Esophagus (tissue), 2 donors: ENCODE results near the gene SYTL5. TPM values are rescaled to one million over a fixed set of nuclear protein-coding genes. Genes with fewer than 3 reads are reported as not detected.
A peak's percentile ranks its signal among the peaks of the same experiment; 100 is the strongest.
"Not testable (repeated sequence)": the region's sequence is repeated elsewhere in the genome, so short reads cannot be mapped to it uniquely, and the experiment has no call there.

Source experiments
- H3K27ac ChIP-seq, 2 donors: one replicate each; pipeline ENCODE4 v1.5.1; 2013; ENCODE audit warnings: low read depth in 2 of 2, mild to moderate bottlenecking in 2 of 2, inconsistent platforms in 1 of 2, low read length in 1 of 2, moderate library complexity in 1 of 2
- H3K27me3 ChIP-seq, 2 donors: one replicate each; pipeline ENCODE4 v1.6.1; 2013; ENCODE audit warnings: low read length in 2 of 2, control low read depth in 1 of 2, mild to moderate bottlenecking in 1 of 2; ENCODE audit not compliant: insufficient read depth in 2 of 2, control insufficient read depth in 1 of 2
- H3K36me3 ChIP-seq, 2 donors: one replicate each; pipeline ENCODE4 v1.6.1; 2013; ENCODE audit warnings: low read length in 1 of 2; ENCODE audit not compliant: control insufficient read depth in 2 of 2, insufficient read depth in 2 of 2
- H3K4me1 ChIP-seq, 2 donors: one replicate each; pipeline ENCODE4 v1.6.1; 2013; ENCODE audit warnings: low read length in 1 of 2; ENCODE audit not compliant: control insufficient read depth in 2 of 2, insufficient read depth in 2 of 2
- H3K4me3 ChIP-seq, 2 donors: one replicate each; pipeline ENCODE4 v1.5.1; 2013; ENCODE audit warnings: low read length in 2 of 2, mild to moderate bottlenecking in 2 of 2, low read depth in 1 of 2, moderate library complexity in 1 of 2
- H3K9me3 ChIP-seq, 2 donors: one replicate each; pipeline ENCODE4 v1.6.1; 2013; ENCODE audit warnings: mild to moderate bottlenecking in 2 of 2, low read depth in 1 of 2, low read length in 1 of 2, moderate library complexity in 1 of 2; ENCODE audit not compliant: control insufficient read depth in 2 of 2, insufficient read depth in 1 of 2
- WGBS, 2 donors: extraction: QIAGEN DNeasy Blood & Tissue Kit; methylation state at CpG; one replicate each; pipeline ENCODE4 v1.1.7; 2013; 5-methylcytosine and 5-hydroxymethylcytosine counted together
- polyA plus RNA-seq, 2 donors: library from polyadenylated mRNA; stranded (reverse); fragments of 200-250 nt; gene quantifications; one replicate each; pipeline ENCODE4 v1.2.3, GENCODE V29; 2013
- donor health status: healthy with polysubstance abuse.
- donor health status: Bipolar disorder and iron deficiency.

The SYTL5 gene
- polyA plus RNA-seq, 2 donors, result 3.0 TPM

- H3K27me3 ChIP-seq, H3K9me3 ChIP-seq, H3K36me3 ChIP-seq, H3K27ac ChIP-seq, H3K4me1 ChIP-seq, H3K4me3 ChIP-seq: not testable (repeated sequence)
- WGBS, 2 donors, result 76 to 81% methylated on average over 6 of the region's 6 CpGs
Observed at GRCh38 chrX:37991303-37991702, 15.1 kb upstream of the SYTL5 start.

- 95 to 97% methylated on average over 3 of the region's 3 CpGs for WGBS, 2 donors
- H3K36me3 ChIP-seq, result no peaks in the 10 kb centered on the region
- H3K9me3 ChIP-seq, result no peaks in the 10 kb centered on the region
- no peak overlapping the region for H3K27ac ChIP-seq
- peaks cover 0 to 12% of the 10 kb centered on the region in 2 donors for H3K4me1 ChIP-seq
- H3K4me3 ChIP-seq, result no peak overlapping the region
- H3K27me3 ChIP-seq, result no peaks in the 10 kb centered on the region
Observed at GRCh38 chrX:37993176-37993575, 13.2 kb upstream of the SYTL5 start.

DNA sequence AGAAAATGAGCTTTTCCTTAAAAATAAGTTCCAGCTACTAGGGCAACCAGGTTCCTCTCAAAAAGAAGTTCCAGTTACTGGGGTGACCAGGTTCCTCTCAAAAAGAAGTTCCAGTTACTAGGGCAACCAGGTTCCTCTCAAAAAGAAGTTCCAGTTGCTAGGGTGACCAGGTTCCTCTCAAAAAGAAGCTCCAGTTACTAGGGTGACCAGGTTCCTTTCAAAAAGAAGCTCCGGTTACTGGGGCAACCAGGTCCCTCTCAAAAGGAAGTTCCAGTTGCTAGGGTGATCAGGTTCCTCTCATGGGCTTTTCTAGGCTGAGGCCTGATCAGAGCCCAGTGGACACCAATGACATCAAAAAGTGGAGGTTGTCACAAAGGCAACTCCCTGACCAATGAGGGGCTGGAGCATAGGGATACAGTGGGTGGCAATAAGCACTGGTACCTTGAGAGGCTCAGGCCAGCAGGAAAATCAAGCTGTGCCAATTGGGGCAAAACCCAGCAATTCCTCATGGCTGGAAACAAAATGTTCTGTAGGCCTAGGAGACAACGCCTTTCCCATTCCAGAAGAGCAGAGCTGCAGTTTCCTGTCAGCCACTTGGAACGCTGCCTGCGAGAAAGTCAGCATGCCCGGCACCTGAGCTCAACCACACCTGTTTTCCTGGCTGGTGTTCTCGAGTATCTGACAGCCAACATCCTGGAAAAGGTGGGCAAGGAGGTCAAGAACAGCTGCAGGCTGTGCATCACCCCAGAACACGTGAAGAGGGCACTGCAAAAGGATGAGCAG, 12.3 kb upstream of the SYTL5 start:
- Histone ChIP-seq H3K27ac (peak overlapping the region; percentile 52 to 61), H3K36me3 (no peaks in the 10 kb centered on the region), H3K4me3 (no peak overlapping the region), H3K9me3 (no peaks in the 10 kb centered on the region), H3K27me3 (no peaks in the 10 kb centered on the region), H3K4me1 (peaks cover 0 to 12% of the 10 kb centered on the region in 2 donors)
- WGBS, 2 donors, result 46 to 55% methylated on average over 7 of the region's 7 CpGs

DNA sequence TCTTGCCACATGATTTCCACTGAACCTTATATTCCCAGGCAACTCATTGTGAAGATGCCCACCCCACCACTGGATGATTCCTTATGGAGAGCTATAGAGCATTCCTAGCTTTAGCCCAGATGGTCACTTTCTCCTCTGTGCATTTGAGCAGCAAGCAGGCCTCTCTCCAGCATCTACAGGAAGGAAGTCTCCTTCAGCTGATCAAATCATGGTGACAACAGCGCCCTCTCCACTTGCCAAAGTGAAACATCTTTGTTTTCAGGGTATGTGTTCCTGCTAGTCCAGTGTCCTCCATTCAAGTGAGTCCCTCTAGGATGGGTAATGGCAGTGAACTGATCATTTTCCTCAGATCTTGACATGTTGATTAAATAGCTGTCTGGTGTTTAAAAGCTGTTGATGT, 10.9 kb upstream of the SYTL5 start:
- Histone ChIP-seq H3K36me3 (no peaks in the 10 kb centered on the region), H3K27me3 (no peaks in the 10 kb centered on the region), H3K9me3 (no peaks in the 10 kb centered on the region), H3K4me3 (no peak overlapping the region), H3K4me1 (peaks cover 0 to 12% of the 10 kb centered on the region in 2 donors), H3K27ac (no peak overlapping the region)
- 62 to 84% methylated on average over 1 of the region's 1 CpG for WGBS, 2 donors

- Histone ChIP-seq H3K4me3 (no peak overlapping the region), H3K27me3 (no peaks in the 10 kb centered on the region), H3K36me3 (no peaks in the 10 kb centered on the region), H3K4me1 (peaks cover 0 to 12% of the 10 kb centered on the region in 2 donors), H3K27ac (no peak overlapping the region), H3K9me3 (no peaks in the 10 kb centered on the region)
- 87 to 92% methylated on average over 8 of the region's 8 CpGs for WGBS, 2 donors
Observed at GRCh38 chrX:37997096-37997495, 9.3 kb upstream of the SYTL5 start.

GRCh38 chrX:37998586-37999262, 7.6 kb upstream of the SYTL5 start:
- Histone ChIP-seq H3K27ac (peak overlapping the region; percentile 79 to 83), H3K36me3 (no peaks in the 10 kb centered on the region), H3K4me1 (peaks cover 0 to 12% of the 10 kb centered on the region in 2 donors), H3K9me3 (no peaks in the 10 kb centered on the region), H3K27me3 (no peaks in the 10 kb centered on the region), H3K4me3 (no peak overlapping the region)
- 53 to 60% methylated on average over 7 of the region's 7 CpGs for WGBS, 2 donors

DNA sequence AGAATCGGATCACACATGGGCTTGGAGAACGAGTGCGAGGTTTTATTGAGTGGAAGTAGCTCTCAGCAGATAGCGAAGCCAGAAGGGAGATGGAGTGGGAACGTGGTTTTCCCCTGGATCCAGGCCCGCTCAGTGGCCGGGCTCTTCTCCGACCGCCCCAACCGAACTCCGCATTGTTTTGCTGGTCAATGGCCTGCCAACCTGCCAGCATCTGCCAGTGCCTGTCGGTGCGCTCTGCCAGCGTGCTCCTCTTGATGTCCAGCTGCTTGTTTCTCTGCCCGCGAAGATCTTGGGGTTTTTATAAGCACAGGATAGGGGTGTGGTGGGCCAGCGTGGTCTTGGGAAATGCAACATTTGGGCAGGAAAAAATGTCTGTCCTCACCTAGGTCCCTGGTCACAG, 5.6 kb upstream of the SYTL5 start:
- Histone ChIP-seq H3K9me3 (no peaks in the 10 kb centered on the region), H3K27me3 (no peaks in the 10 kb centered on the region), H3K27ac (no peak overlapping the region), H3K4me1 (peaks cover 0 to 9% of the 10 kb centered on the region in 2 donors), H3K36me3 (no peaks in the 10 kb centered on the region), H3K4me3 (no peak overlapping the region)
- WGBS, 2 donors, result 90 to 97% methylated on average over 17 of the region's 17 CpGs

DNA sequence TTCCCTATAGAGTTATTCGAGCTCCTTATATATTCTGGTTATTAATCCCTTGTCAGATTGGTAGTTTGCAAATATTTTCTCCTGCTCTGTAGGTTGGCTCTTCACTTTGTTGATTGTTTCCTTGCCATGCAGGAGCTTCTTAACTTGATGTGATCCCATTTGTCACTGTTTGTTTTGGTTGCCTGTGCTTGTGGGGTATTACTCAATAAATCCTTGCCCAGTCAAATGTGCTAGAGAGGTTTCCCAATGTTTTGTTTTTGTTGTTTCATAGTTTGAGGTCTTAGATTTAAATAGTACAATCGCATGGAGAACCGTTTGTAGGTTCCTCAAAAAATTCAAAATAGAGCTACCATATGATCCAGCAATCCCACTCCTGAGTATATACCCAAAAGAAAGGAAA, 2.3 kb upstream of the SYTL5 start:
- Histone ChIP-seq H3K36me3 (no peaks in the 10 kb centered on the region), H3K4me1 (no peaks in the 10 kb centered on the region), H3K27ac (no peak overlapping the region), H3K9me3 (no peaks in the 10 kb centered on the region), H3K27me3 (no peaks in the 10 kb centered on the region), H3K4me3 (no peak overlapping the region)
- 69 to 81% methylated on average over 3 of the region's 3 CpGs for WGBS, 2 donors

GRCh38 chrX:38006778-38007177, 425 bp downstream of the SYTL5 start:
- H3K27me3 ChIP-seq, result no peaks in the 10 kb centered on the region
- no peaks in the 10 kb centered on the region for H3K36me3 ChIP-seq
- H3K9me3 ChIP-seq, result no peaks in the 10 kb centered on the region
- H3K4me3 ChIP-seq, result peak overlapping the region in 1 of 2 donors; percentile 22
- H3K27ac ChIP-seq, result no peak overlapping the region
- H3K4me1 ChIP-seq, result no peaks in the 10 kb centered on the region

DNA sequence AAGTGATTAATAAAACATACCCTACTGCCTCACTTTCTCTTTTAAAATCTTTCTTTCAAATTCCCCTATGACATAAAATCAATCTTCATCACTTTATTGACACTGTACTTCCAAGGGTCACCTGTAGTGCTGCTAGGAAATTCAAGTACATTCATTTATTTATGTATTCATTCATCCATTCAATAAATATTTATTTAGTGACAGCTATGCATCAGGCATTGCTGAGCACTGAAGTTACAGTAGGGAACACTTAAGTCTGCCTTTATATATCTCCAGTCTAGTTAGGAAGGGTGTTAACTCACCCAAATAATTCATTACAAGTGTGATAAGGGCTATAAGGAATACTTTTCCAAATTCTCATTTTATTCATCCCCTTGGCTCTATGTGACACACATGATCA, 2.3 kb downstream of the SYTL5 start:
- H3K27me3 ChIP-seq, result no peaks in the 10 kb centered on the region
- no peaks in the 10 kb centered on the region for H3K9me3 ChIP-seq
- H3K36me3 ChIP-seq, result no peaks in the 10 kb centered on the region
- H3K4me3 ChIP-seq, result no peak overlapping the region
- no peak overlapping the region for H3K27ac ChIP-seq
- H3K4me1 ChIP-seq, result no peaks in the 10 kb centered on the region
